K562 (cell line): ENCODE measurements around the gene SLC26A8. TPM values are rescaled to one million over a fixed set of nuclear protein-coding genes. Genes with fewer than 3 reads are reported as not detected.

Experiments
- ATF6 ChIP-seq: sonication (generic); formaldehyde crosslinking; IDR thresholded peaks from 2 replicates; pipeline ENCODE4 v1.4.0; 2020; ENCODE audit warnings: mild to moderate bottlenecking, missing genetic modification reagents
- CBFA2T2 ChIP-seq: fragments of 450-650 bp; conservative IDR thresholded peaks from 2 replicates; pipeline ENCODE4 v1.6.1; 2017; ENCODE audit warnings: mild to moderate bottlenecking
- CHAMP1 ChIP-seq: fragments of 450-650 bp; IDR thresholded peaks from 2 replicates; pipeline ENCODE4 v1.6.1; 2016; ENCODE audit warnings: mild to moderate bottlenecking
- ETV6 ChIP-seq, 3 experiments: fragments of 150-350 bp in 1 of 3; sonication (generic) in 1 of 3; formaldehyde crosslinking in 1 of 3; IDR thresholded peaks; 2 replicates each; pipeline versions ENCODE4 v1.6.1 to v1.8.0; 2014 to 2022; ENCODE audit warnings: borderline replicate concordance in 2 of 3, low read depth in 2 of 3, antibody characterized with exemption in 1 of 3, low read length in 1 of 3, mild to moderate bottlenecking in 1 of 3, missing genetic modification reagents in 1 of 3
- ID3 ChIP-seq, 2 experiments: fragments of 250-450 bp in 1 of 2; fragments of 450-650 bp in 1 of 2; sonication (Bioruptor Pico) in 1 of 2; IDR thresholded peaks; 2 replicates each; pipeline versions ENCODE4 v1.6.1 to v1.8.0; 2016 to 2021; ENCODE audit warnings: mild to moderate bottlenecking in 2 of 2, moderate library complexity in 2 of 2, missing compliant biosample characterization in 1 of 2, missing genetic modification characterization in 1 of 2
- NCOA2 ChIP-seq, 2 experiments: fragments of 450-650 bp; IDR thresholded peaks; 2 replicates each; pipeline ENCODE4 v1.6.1; 2018; ENCODE audit warnings: mild to moderate bottlenecking in 2 of 2, moderate library complexity in 1 of 2; ENCODE audit not compliant: partially characterized antibody in 2 of 2
- POLR3A ChIP-seq: IDR thresholded peaks from 2 replicates; pipeline ENCODE4 v1.6.1; 2011; ENCODE audit warnings: borderline replicate concordance, mild to moderate bottlenecking, moderate library complexity; ENCODE audit not compliant: insufficient read length, insufficient read depth; ENCODE audit errors: extremely low read depth
- PRMT5 ChIP-seq: sonication (generic); formaldehyde crosslinking; IDR thresholded peaks from 2 replicates; pipeline ENCODE4 v1.5.0; 2020; ENCODE audit warnings: missing genetic modification reagents
- RFX5 ChIP-seq: IDR thresholded peaks from 2 replicates; pipeline ENCODE4 v1.6.1; 2011; ENCODE audit warnings: low read depth, mild to moderate bottlenecking, improper control_type of control experiment, low read length
- SP1 ChIP-seq: sonication (generic); formaldehyde crosslinking; IDR thresholded peaks from 2 replicates; pipeline ENCODE4 v1.8.1; 2022; ENCODE audit warnings: mild to moderate bottlenecking, missing genetic modification reagents
- THRA ChIP-seq: fragments of 450-650 bp; IDR thresholded peaks from 2 replicates; pipeline ENCODE4 v1.6.1; 2017; ENCODE audit warnings: mild to moderate bottlenecking, moderate library complexity
- ZBTB1 ChIP-seq: sonication (generic); formaldehyde crosslinking; IDR thresholded peaks from 2 replicates; pipeline ENCODE4 v1.8.1; 2023; ENCODE audit warnings: missing genetic modification reagents, low read depth, mild to moderate bottlenecking, borderline replicate concordance
- ZHX1 ChIP-seq: fragments of 150-350 bp; conservative IDR thresholded peaks from 2 replicates; pipeline ENCODE4 v1.6.1; 2014; ENCODE audit warnings: low read length
- ZNF584 ChIP-seq: fragments of 200-800 bp; sonication (Bioruptor generic); IDR thresholded peaks from 2 replicates; pipeline ENCODE4 v1.6.1; 2016; ENCODE audit warnings: low read depth, mild to moderate bottlenecking, missing genetic modification characterization, missing compliant biosample characterization
- polyA plus RNA-seq, 8 experiments: library from polyadenylated mRNA; depleted of rRNA in 4 of 8; stranded (reverse) in 5 of 8; unstranded in 3 of 8; fragments of >200 nt; fragmentation: Nextera tagmentation in 2 of 8; fragmentation: Illumina TruSeq in 1 of 8; extraction: Ambion mirVana in 2 of 8; extraction: Trizol in 1 of 8; gene quantifications; 2 replicates each; pipeline versions ENCODE4 v1.2.1 to v1.2.3, GENCODE V29; 2011 to 2014; ENCODE audit warnings: inconsistent platforms in 1 of 8, missing spikeins in 1 of 8
- total RNA-seq, 7 experiments: library from RNA; depleted of rRNA in 6 of 7; stranded (reverse); fragments of >200 nt in 6 of 7; fragmentation: Illumina TruSeq in 2 of 7; extraction: Trizol in 2 of 7; gene quantifications; 2 replicates each; pipeline versions ENCODE4 v1.2.1 to v1.2.3, GENCODE V29; 2011 to 2021; ENCODE audit warnings: low replicate concordance in 1 of 7

SLC26A8 gene
- total and polyA plus RNA-seq, 9 of the 15 experiments (the other 6 are each of a cell fraction or from before 2014, with no cell fraction given) = not detected

GRCh38 chr6:36067374-36068011 is 43.1 kb upstream of the SLC26A8 start (continued):
- TF ChIP-seq ATF6 (CRISPR knock-in tag) (no peak), CBFA2T2 (peak; percentile 89), ID3 (CRISPR knock-in tag; IDR thresholded peaks at IDR 0.05) (no peak), ID3 (tag; IDR thresholded peaks at IDR 0.05) (no peak), ZNF584 (no peak), CHAMP1 (peak; percentile 67), SP1 (CRISPR knock-in tag) (no peak; the same call in 1 of the 2 replicates), PRMT5 (CRISPR knock-in tag) (no peak), ETV6 (IDR thresholded peaks at IDR 0.05; ENCODE audit: borderline replicate concordance in 1 of 2, low read depth in 2 of 2, low read length in 1 of 2) (peak in 1 of 2 experiments; percentile 25; a peak in 1 of 4 replicates), ETV6 (CRISPR knock-in tag; IDR thresholded peaks at IDR 0.05; ENCODE audit: borderline replicate concordance) (no peak), NCOA2 (IDR thresholded peaks at IDR 0.05; ENCODE audit: partially characterized antibody in 2 of 2) (peak in 1 of 2 experiments; percentile 64), POLR3A (no peak), RFX5 (no peak), THRA (no peak), ZHX1 (no peak), ZBTB1 (CRISPR knock-in tag) (no peak)
